Liver (tissue), 3 donors: ENCODE measurements around the gene KRT4.

Experiments used
- GABPA ChIP-seq, 2 donors: IDR thresholded peaks in 1 of 2; conservative IDR thresholded peaks in 1 of 2; 2 replicates each; pipeline ENCODE4 v1.6.1; 2016; ENCODE audit warnings: antibody characterized with exemption in 2 of 2, mild to moderate bottlenecking in 1 of 2, moderate library complexity in 1 of 2
- JUND ChIP-seq, 2 donors: IDR thresholded peaks; 2 replicates each; pipeline ENCODE4 v1.6.1; 2016; ENCODE audit warnings: antibody characterized with exemption in 2 of 2
- NR2F2 ChIP-seq: IDR thresholded peaks from 2 replicates; pipeline ENCODE4 v1.6.1; 2016; ENCODE audit warnings: antibody characterized with exemption
- RAD21 ChIP-seq, 2 donors: IDR thresholded peaks; 2 replicates each; pipeline ENCODE4 v1.6.1; 2016; ENCODE audit warnings: antibody characterized with exemption in 2 of 2, mild to moderate bottlenecking in 2 of 2
- REST ChIP-seq: IDR thresholded peaks from 2 replicates; pipeline ENCODE4 v1.6.1; 2016; ENCODE audit warnings: antibody characterized with exemption, mild to moderate bottlenecking
- SP1 ChIP-seq: IDR thresholded peaks from 2 replicates; pipeline ENCODE4 v1.6.1; 2018; ENCODE audit warnings: antibody characterized with exemption, mild to moderate bottlenecking
- TAF1 ChIP-seq: conservative IDR thresholded peaks from 2 replicates; pipeline ENCODE4 v1.6.1; 2016; ENCODE audit warnings: antibody characterized with exemption, mild to moderate bottlenecking
- YY1 ChIP-seq: IDR thresholded peaks from 2 replicates; pipeline ENCODE4 v1.6.1; 2016; ENCODE audit warnings: antibody characterized with exemption, mild to moderate bottlenecking
- TF ChIP-seq, protein P1 (sequence below): fragments of 150-350 bp; IDR thresholded peaks from 2 replicates; pipeline ENCODE4 v1.5.1; 2017; ENCODE audit warnings: improper control_type of control experiment, low read depth, low read length; ENCODE audit not compliant: missing input control
- TF ChIP-seq, protein P2 (sequence below): IDR thresholded peaks from 2 replicates; pipeline ENCODE4 v1.6.1; 2016; ENCODE audit warnings: antibody characterized with exemption
- TF ChIP-seq, protein P3 (sequence below): IDR thresholded peaks from 2 replicates; pipeline ENCODE4 v1.6.1; 2016; ENCODE audit warnings: antibody characterized with exemption
- donor health status: healthy.
- donor health status: healthy.

DNA sequence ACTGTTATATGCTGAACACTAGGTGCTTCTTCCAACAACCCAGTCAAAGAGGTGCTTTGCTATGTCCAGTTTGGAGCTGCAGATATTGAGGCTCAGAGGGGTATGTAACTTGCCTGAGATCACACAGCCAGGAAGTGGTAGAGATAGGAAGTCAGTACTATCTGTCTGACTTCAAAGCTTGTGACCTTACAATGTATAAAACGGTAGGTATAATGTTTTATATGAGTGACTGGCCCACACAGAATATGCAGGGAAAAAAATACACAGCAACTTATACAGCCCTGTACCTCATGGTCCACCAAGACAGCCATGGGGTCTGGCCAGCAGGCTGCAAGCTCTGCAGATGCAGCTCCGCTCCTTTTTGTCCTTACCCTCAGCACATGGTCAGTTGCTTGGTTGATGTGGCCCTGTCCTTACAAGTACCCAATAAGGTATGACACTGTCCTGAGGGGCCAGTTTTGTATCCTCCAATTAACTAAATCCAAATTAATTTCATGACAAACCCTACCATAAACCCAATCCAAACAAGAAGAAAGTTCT lies 3.9 kb upstream of the KRT4 start:
- TF ChIP-seq GABPA (IDR thresholded peaks at IDR 0.05 in 1 of 2, conservative IDR thresholded peaks at IDR 0.05 in 1 of 2) (no peak), NR2F2 (no peak), REST (no peak), SP1 (no peak), JUND (IDR thresholded peaks at IDR 0.05) (no peak), YY1 (no peak), RAD21 (IDR thresholded peaks at IDR 0.05) (no peak), TAF1 (no peak)
- TF ChIP-seq, protein P1, sequence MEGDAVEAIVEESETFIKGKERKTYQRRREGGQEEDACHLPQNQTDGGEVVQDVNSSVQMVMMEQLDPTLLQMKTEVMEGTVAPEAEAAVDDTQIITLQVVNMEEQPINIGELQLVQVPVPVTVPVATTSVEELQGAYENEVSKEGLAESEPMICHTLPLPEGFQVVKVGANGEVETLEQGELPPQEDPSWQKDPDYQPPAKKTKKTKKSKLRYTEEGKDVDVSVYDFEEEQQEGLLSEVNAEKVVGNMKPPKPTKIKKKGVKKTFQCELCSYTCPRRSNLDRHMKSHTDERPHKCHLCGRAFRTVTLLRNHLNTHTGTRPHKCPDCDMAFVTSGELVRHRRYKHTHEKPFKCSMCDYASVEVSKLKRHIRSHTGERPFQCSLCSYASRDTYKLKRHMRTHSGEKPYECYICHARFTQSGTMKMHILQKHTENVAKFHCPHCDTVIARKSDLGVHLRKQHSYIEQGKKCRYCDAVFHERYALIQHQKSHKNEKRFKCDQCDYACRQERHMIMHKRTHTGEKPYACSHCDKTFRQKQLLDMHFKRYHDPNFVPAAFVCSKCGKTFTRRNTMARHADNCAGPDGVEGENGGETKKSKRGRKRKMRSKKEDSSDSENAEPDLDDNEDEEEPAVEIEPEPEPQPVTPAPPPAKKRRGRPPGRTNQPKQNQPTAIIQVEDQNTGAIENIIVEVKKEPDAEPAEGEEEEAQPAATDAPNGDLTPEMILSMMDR, result no peak
- TF ChIP-seq, protein P2, sequence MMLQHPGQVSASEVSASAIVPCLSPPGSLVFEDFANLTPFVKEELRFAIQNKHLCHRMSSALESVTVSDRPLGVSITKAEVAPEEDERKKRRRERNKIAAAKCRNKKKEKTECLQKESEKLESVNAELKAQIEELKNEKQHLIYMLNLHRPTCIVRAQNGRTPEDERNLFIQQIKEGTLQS, result no peak
- TF ChIP-seq, protein P3, sequence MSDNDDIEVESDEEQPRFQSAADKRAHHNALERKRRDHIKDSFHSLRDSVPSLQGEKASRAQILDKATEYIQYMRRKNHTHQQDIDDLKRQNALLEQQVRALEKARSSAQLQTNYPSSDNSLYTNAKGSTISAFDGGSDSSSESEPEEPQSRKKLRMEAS, result no peak
